A549 treated with CORT108297 at 1 μM for 4 hours (cell line): ENCODE measurements around the gene CCDC136. TPM values are rescaled to one million over a fixed set of nuclear protein-coding genes. Genes with fewer than 3 reads are reported as not detected.

Experiments
- total RNA-seq: library from RNA; stranded (reverse); fragments of 200-300 nt; extraction: Qiagen RNA extraction; gene quantifications from 5 replicates; pipeline ENCODE4 v1.2.3, GENCODE V29; 2022

CCDC136 gene
- total RNA-seq = 1.7 to 3.0 TPM (median 2.4 TPM) in 5 replicates

GRCh38 chr7:128791121-128791971 lies at the start of gene CCDC136:
CCDC136 (plus strand) TSS chr7:128791968; CDS start chr7:128792412, 444 bp downstream.

GRCh38 chr7:128775744-128776474 lies 15.9 kb upstream of the CCDC136 start, which contains the start of gene OPN1SW:
OPN1SW (minus strand) TSS chr7:128775794; CDS start chr7:128775781, 13 bp downstream.

GRCh38 chr7:128830231-128831177 lies 38.7 kb downstream of the CCDC136 start, which contains the start of gene FLNC:
FLNC (plus strand) TSS chr7:128830406; CDS start chr7:128830638, 232 bp downstream.

GRCh38 chr7:128862571-128863432 lies 71.0 kb downstream of the CCDC136 start, which contains the start of gene ATP6V1F:
ATP6V1F (plus strand) TSS chr7:128862856; CDS start chr7:128862905, 49 bp downstream.

Other genes with a start within 250 kb of the CCDC136 start
- gene GARIN1A, start 119.7 kb upstream of the CCDC136 start, total RNA-seq = 0.33 to 0.70 TPM (median 0.45 TPM) in 5 replicates
- gene CALU, start 52.6 kb upstream of the CCDC136 start, total RNA-seq = 121 to 210 TPM (median 148 TPM) in 5 replicates
- gene OPN1SW, start 16.2 kb upstream of the CCDC136 start, total RNA-seq = not detected in 5 replicates
- 3.9 to 6.9 TPM (median 4.9 TPM) in 5 replicates for gene FLNC, start 38.4 kb downstream of the CCDC136 start, total RNA-seq
- gene ATP6V1F, start 70.9 kb downstream of the CCDC136 start, total RNA-seq = 246 to 264 TPM (median 254 TPM) in 5 replicates
- gene KCP, start 118.7 kb downstream of the CCDC136 start, total RNA-seq = 0.14 to 0.25 TPM (median 0.22 TPM) in 5 replicates
- 11.4 to 17.4 TPM (median 14.5 TPM) in 5 replicates for gene IRF5, start 146.0 kb downstream of the CCDC136 start, total RNA-seq